NOMO-1 treated with DMSO at 0.1 percent for 48 hours (cell line): Measurements from ENCODE around the gene IGSF21.

Experiments used
- DNase-seq: peaks from one replicate; lab custom pipeline; 2025; ENCODE audit not compliant: unreplicated experiment; lab: John Stamatoyannopoulos, UW

Gene IGSF21

GRCh38 chr1:18323259-18323658 is 215.7 kb downstream of the IGSF21 start:
- DNase-seq: no peak

GRCh38 chr1:18324246-18324645 is 216.6 kb downstream of the IGSF21 start:
- no peak for DNase-seq

- DNase-seq: no peak
Observed at GRCh38 chr1:18325136-18325535, 217.5 kb downstream of the IGSF21 start.

GRCh38 chr1:18326211-18326897 is 218.8 kb downstream of the IGSF21 start:
- DNase-seq: no peak

- no peak for DNase-seq
Observed at GRCh38 chr1:18327650-18328049, 220.1 kb downstream of the IGSF21 start.

- no peak for DNase-seq
Observed at GRCh38 chr1:18328803-18329202, 221.2 kb downstream of the IGSF21 start.

GRCh38 chr1:18329469-18330253 is 222.1 kb downstream of the IGSF21 start:
- no peak for DNase-seq

GRCh38 chr1:18332576-18332975 is 225.0 kb downstream of the IGSF21 start:
- no peak for DNase-seq

- no peak for DNase-seq
Observed at GRCh38 chr1:18333220-18333619, 225.6 kb downstream of the IGSF21 start.

- DNase-seq: no peak
Observed at GRCh38 chr1:18336801-18337200, 229.2 kb downstream of the IGSF21 start.

GRCh38 chr1:18337757-18338156 is 230.2 kb downstream of the IGSF21 start:
- DNase-seq: no peak

- DNase-seq: no peak
Observed at GRCh38 chr1:18339161-18339560, 231.6 kb downstream of the IGSF21 start.

GRCh38 chr1:18340158-18340764 is 232.7 kb downstream of the IGSF21 start:
- DNase-seq: no peak

- no peak for DNase-seq
Observed at GRCh38 chr1:18340787-18341186, 233.2 kb downstream of the IGSF21 start.

- no peak for DNase-seq
Observed at GRCh38 chr1:18341291-18342069, 233.9 kb downstream of the IGSF21 start.

- no peak for DNase-seq
Observed at GRCh38 chr1:18342744-18343143, 235.1 kb downstream of the IGSF21 start.

GRCh38 chr1:18343581-18343980 is 236.0 kb downstream of the IGSF21 start:
- no peak for DNase-seq

- no peak for DNase-seq
Observed at GRCh38 chr1:18344755-18345154, 237.2 kb downstream of the IGSF21 start.

- DNase-seq: no peak
Observed at GRCh38 chr1:18347559-18347958, 240.0 kb downstream of the IGSF21 start.

GRCh38 chr1:18348354-18348753 is 240.8 kb downstream of the IGSF21 start:
- no peak for DNase-seq

- no peak for DNase-seq
Observed at GRCh38 chr1:18350747-18351146, 243.1 kb downstream of the IGSF21 start.
